Fibroblast of upper back skin (primary cell): ENCODE results near the gene ASB17.
"Not testable (repeated sequence)": the region's sequence is repeated elsewhere in the genome, so short reads cannot be mapped to it uniquely, and the experiment has no call there.

Source experiments
- DNase-seq: peaks from one replicate; pipeline ENCODE4 v3.0.0-alpha.2; 2013

Gene ASB17, protein sequence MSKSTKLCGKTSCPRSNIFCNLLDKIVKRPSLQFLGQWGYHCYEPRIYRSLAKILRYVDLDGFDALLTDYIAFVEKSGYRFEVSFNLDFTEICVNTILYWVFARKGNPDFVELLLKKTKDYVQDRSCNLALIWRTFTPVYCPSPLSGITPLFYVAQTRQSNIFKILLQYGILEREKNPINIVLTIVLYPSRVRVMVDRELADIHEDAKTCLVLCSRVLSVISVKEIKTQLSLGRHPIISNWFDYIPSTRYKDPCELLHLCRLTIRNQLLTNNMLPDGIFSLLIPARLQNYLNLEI

GRCh38 chr1:75932304-75932703, at the start of gene ASB17:
Gene ASB17, minus strand, starts transcription at chr1:75932404. Its CDS starts 113 bp downstream, at chr1:75932291.
- DNase-seq = no peak

DNA sequence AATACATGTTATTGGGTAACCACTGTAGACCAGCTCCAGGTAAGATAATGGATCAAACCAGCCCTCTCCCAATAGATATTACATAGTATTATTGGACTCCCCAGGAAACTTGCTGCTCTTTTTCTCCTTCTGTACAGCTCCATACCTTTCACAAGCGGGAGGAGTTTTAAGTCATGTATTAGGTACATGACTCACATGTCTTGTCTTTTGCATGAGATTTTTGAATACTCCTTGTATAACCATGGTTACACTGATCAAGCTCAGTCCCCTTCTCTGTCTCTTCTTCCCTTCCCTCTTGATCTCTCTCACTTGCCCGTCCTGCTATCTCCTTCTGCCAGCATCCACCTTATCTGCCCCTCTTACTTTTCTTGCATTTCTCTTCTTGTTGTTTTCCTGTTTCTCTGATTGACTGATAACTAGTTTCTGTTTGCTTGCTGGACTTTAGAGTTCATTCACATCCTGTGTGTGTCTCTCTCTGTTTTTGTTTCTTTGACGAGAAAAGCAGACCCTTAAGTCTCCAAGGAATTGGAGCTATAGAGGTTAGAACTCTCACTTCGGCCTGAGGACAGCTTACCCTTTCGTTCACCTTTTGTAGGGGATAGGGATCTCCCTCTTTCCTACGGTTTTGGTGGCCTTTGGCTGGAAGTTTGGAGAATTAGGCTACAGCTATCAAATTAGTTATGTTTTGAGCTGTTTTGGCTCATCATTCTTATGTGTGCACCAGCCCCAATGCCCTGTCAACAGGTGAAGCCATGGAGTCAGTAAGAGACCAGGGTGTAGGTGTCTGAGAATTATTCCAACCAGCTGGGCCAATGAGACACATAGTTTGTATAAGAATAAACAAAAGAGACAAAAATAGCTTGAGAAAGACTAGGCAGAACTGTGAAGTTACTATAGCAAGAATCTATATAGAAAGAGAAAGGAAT, 49.0 kb upstream of the ASB17 start:
- no peak for DNase-seq

- no peak for DNase-seq
These were observed 38.4 kb upstream of the ASB17 start for GRCh38 chr1:75970631-75971030.

- DNase-seq = no peak
These were observed 37.3 kb upstream of the ASB17 start for GRCh38 chr1:75969550-75969949.

GRCh38 chr1:75967719-75968118, 35.5 kb upstream of the ASB17 start:
- no peak for DNase-seq

- DNase-seq = no peak
These were observed 32.7 kb upstream of the ASB17 start for GRCh38 chr1:75964760-75965408.

GRCh38 chr1:75964110-75964759, 32.0 kb upstream of the ASB17 start:
- DNase-seq = not testable (repeated sequence)

- no peak for DNase-seq
These were observed 22.4 kb upstream of the ASB17 start for GRCh38 chr1:75954586-75954985.

DNA sequence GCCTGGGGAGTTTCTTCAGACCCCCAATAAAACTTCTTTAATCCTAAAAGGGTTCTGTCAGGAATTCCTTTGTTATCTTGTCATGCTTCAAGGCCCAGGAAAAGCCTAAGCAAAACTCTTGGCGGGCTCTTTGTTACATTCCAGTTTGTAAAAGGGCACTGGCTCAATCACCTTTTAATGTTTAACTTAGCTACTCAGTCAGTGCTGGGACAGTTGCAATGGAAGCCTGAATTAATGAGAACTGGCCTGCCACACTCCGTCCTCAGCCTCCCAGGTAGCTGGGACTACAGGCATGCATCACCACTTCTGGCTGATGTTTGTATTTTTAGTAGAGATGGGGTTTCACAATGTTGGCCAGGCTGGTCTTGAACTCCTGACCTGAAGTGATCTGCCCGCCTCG, 21.3 kb upstream of the ASB17 start:
- DNase-seq = no peak

DNA sequence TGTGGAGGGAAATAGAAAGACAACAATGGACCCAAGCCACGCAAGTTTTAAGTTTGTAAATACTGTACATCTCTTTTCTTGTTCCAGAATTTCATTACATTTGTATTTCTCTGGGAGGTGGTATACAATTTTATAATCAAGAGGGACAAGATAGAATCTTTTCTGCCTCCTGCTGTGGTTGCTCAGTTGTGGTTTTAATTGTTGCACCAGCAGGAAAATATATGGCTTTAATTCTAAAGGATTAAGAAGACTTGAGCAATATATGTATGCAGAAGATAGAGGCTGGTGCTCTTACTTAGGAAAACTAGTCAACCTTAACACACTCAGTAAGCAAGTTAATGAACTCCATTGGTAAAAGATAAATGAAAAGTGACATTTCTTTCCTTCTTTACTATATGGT, 19.8 kb upstream of the ASB17 start:
- no peak for DNase-seq

- DNase-seq = no peak
These were observed 18.0 kb upstream of the ASB17 start for GRCh38 chr1:75950176-75950575.

- DNase-seq = not testable (repeated sequence)
These were observed 10.8 kb upstream of the ASB17 start for GRCh38 chr1:75943037-75943436.

DNA sequence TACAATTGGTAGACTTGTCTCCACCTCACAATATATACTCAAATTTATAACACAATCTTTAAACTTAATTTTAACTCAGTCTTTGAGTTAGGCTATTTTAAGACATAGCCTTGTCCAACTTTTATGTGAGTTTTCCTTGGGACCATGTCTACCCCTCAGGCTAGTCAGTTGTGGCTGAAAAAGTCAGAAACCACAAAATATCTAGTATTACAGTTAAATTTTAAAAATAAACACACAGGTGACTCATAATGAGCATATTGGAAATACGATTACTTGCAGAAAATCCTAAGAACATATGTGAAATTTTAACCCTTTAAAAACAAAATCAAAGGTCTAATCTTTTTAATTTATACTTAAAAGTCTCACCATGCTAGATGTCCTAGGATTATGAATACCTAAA, 4.8 kb upstream of the ASB17 start:
- DNase-seq = peak; percentile 70

DNA sequence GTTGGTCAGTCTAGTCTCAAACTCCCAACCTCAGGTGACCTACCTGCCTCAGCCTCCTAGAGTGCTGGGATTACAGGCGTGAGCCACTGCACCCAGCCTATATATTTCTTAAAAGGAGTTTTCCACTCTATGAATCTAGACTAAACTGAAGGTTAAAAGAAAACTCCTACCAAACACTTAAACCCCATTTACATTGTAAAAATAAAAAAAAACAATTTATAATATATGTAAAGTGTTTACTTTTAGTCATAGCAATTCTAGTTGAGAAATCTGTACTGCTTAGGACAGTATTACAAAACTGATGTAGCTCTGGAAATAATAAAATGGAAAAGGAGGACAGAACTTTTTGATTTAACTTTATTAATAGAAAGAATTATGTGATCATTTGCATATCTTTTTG, 9.5 kb downstream of the ASB17 start:
- no peak for DNase-seq

DNA sequence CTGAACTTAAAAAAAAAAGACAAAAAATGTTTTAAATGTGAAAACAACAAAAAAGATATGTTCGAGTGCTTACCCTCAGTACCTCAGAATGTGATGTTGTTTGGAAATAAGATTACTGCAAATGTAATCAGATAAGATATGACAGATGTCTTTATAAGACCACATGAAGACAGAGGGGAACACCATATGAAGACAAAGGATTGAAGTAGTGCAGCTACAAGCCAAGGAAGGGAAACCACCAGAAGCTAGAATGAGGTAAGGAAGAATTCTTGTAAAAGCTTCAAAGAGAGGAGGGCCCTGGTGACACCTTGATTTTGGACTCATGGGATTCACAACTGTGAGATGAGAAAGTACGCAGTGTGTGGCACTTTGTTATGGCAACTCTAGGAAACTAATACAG, 15.4 kb downstream of the ASB17 start:
- no peak for DNase-seq

DNA sequence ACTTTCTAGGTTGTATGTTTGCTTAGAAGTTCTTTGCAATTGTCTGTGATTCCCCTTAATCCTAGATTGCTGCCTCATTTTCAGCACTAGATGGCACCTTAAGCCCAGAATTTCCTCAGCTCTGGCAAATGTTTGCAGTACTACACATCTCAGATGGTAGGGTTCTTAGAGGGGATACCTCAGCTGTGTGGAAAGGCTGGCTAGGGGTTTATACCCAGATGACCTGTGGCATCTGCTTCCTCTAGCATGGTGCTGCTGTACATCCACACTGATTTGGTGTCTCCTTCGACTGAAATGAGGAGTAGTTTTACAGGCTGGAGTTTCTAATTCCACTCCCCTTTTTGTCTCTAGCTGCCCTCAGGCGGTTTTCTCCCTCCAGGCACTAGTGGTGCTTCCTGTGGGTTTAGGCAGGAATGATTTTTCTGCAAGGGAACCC, 23.5 kb downstream of the ASB17 start:
- peak; percentile 62 for DNase-seq

GRCh38 chr1:75901371-75901770, 30.8 kb downstream of the ASB17 start:
- no peak for DNase-seq

GRCh38 chr1:75884437-75884836, 47.8 kb downstream of the ASB17 start:
- no peak for DNase-seq

DNA sequence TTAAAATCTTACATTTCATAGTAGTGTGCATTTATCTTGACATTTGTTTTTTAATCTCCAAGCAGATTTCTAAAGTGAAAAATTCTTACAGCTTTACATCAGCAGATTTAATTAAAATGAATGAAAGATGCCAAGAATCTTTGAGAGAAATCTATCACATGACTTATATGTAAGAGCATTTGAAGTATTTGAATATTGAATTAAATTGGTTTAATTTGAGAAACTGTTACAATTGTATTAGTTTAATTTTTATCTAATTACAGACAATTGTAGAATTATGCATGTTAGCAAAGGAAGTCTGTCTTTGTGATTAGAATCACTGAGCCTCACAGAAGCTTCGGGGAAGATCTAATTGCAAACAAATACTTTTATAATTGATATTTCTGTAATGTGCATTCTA, 52.2 kb downstream of the ASB17 start:
- DNase-seq = no peak

GRCh38 chr1:75870951-75871350, 61.3 kb downstream of the ASB17 start:
- DNase-seq = no peak
